Endothelial cell (in vitro differentiated cells): ENCODE data around the gene UBE3B. TPM values are rescaled to one million over a fixed set of nuclear protein-coding genes. Genes with fewer than 3 reads are reported as not detected.

ENCODE experiments used
- DNase-seq: peaks from one replicate; pipeline ENCODE4 v3.0.0; 2021; ENCODE audit warnings: low spot score
- H3K27ac Mint-ChIP-seq: one replicate; pipeline ENCODE4 v1.8.0; 2021; ENCODE audit warnings: mixed read lengths, inconsistent platforms; ENCODE audit not compliant: unreplicated experiment
- H3K27me3 Mint-ChIP-seq: one replicate; pipeline ENCODE4 v1.8.0; 2021; ENCODE audit warnings: mild to moderate bottlenecking, moderate library complexity, mixed read lengths, inconsistent platforms; ENCODE audit not compliant: unreplicated experiment
- H3K36me3 Mint-ChIP-seq: one replicate; pipeline ENCODE4 v1.8.0; 2021; ENCODE audit warnings: mild to moderate bottlenecking, low read depth, mixed read lengths, inconsistent platforms; ENCODE audit not compliant: unreplicated experiment
- H3K4me1 Mint-ChIP-seq: one replicate; pipeline ENCODE4 v1.8.0; 2021; ENCODE audit warnings: mild to moderate bottlenecking, mixed read lengths, inconsistent platforms; ENCODE audit not compliant: unreplicated experiment
- H3K4me3 Mint-ChIP-seq: one replicate; pipeline ENCODE4 v1.8.0; 2021; ENCODE audit warnings: mild to moderate bottlenecking, mixed read lengths, inconsistent platforms; ENCODE audit not compliant: unreplicated experiment
- H3K9me3 Mint-ChIP-seq: one replicate; pipeline ENCODE4 v1.8.0; 2021; ENCODE audit warnings: mixed read lengths, inconsistent platforms; ENCODE audit not compliant: unreplicated experiment
- total RNA-seq: library from RNA; stranded (reverse); fragmentation: NEBNext Ultra II Directional; extraction: Animal tissue kit (Norgen Biotek cat#: 25700); gene quantifications from one replicate; pipeline ENCODE4 v1.2.1, GENCODE V29; 2021; ENCODE audit not compliant: unreplicated experiment
- TF ChIP-seq, protein P1 (sequence below): fragments of 200-600 bp; sonication (generic); IDR thresholded peaks from one replicate; pipeline ENCODE4 v1.5.0; 2021; ENCODE audit warnings: antibody characterized with exemption; ENCODE audit not compliant: unreplicated experiment

UBE3B gene
- total RNA-seq, 1 donor from 2014 or later, result 44.3 TPM

DNA sequence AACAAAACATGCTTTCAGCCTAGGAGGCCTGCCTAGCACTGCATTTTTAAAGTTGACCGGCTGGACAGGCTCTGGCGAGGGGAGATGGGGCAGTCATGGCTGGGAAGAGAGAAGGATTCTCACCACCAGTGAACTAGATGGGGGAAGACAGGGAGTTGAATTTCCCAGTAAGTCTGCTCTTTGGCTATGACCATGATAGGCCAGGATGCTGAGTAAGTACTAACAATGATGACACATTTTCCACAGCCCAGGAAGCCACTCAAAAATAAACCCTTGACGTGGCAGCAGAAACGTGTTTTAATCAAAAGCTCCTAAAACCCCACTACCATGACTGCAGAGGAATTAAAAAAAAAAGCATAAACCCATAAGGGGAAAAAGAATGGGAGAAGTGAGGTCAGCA lies 19.3 kb upstream of the UBE3B start:
- no peak for DNase-seq
- peaks cover 62% of the 10 kb centered on the region for H3K4me1 Mint-ChIP-seq
- H3K36me3 Mint-ChIP-seq, result peaks cover 57% of the 10 kb centered on the region
- H3K9me3 Mint-ChIP-seq, result no peaks in the 10 kb centered on the region
- TF ChIP-seq, protein P1, sequence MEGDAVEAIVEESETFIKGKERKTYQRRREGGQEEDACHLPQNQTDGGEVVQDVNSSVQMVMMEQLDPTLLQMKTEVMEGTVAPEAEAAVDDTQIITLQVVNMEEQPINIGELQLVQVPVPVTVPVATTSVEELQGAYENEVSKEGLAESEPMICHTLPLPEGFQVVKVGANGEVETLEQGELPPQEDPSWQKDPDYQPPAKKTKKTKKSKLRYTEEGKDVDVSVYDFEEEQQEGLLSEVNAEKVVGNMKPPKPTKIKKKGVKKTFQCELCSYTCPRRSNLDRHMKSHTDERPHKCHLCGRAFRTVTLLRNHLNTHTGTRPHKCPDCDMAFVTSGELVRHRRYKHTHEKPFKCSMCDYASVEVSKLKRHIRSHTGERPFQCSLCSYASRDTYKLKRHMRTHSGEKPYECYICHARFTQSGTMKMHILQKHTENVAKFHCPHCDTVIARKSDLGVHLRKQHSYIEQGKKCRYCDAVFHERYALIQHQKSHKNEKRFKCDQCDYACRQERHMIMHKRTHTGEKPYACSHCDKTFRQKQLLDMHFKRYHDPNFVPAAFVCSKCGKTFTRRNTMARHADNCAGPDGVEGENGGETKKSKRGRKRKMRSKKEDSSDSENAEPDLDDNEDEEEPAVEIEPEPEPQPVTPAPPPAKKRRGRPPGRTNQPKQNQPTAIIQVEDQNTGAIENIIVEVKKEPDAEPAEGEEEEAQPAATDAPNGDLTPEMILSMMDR, result no peak
- H3K27me3 Mint-ChIP-seq, result peaks cover 3% of the 10 kb centered on the region
- peak overlapping the region; percentile 69 for H3K4me3 Mint-ChIP-seq
- peak overlapping the region; percentile 97 for H3K27ac Mint-ChIP-seq

DNA sequence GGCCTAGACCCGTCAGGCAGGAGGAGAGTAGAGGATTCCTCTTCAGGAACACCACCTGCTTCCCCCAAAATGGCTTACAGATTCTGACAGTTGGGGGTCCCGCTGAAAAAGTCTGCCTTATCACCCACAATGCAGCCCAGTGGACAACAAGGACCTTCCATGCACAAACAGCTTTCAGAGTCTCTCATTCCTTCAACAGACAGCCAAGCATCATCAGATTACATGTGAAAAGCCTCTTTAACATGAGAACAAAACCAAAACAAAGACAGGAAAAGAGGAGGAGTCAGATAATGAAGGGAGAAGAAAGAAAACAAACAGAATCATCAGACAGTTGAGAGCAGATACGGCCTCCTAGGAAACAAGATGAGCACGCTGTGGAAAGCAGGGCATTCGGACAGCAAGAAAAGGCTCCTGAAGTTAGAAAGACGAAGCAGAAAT lies 18.6 kb upstream of the UBE3B start:
- Mint-ChIP-seq H3K4me3 (peak overlapping the region; percentile 32), H3K27me3 (peaks cover 3% of the 10 kb centered on the region), H3K9me3 (no peaks in the 10 kb centered on the region), H3K4me1 (peaks cover 67% of the 10 kb centered on the region), H3K27ac (peak overlapping the region; percentile 97), H3K36me3 (peaks cover 54% of the 10 kb centered on the region)
- TF ChIP-seq, protein P1, result no peak
- DNase-seq, result no peak

GRCh38 chr12:109459247-109459646 lies 18.2 kb upstream of the UBE3B start:
- Mint-ChIP-seq H3K36me3 (peaks cover 54% of the 10 kb centered on the region), H3K9me3 (no peaks in the 10 kb centered on the region), H3K27ac (peak overlapping the region; percentile 97), H3K4me3 (peak overlapping the region; percentile 32), H3K27me3 (peaks cover 3% of the 10 kb centered on the region), H3K4me1 (peaks cover 69% of the 10 kb centered on the region)
- DNase-seq, result no peak
- TF ChIP-seq, protein P1, result no peak

GRCh38 chr12:109460538-109460937 lies 16.9 kb upstream of the UBE3B start:
- Mint-ChIP-seq H3K9me3 (no peaks in the 10 kb centered on the region), H3K36me3 (peaks cover 63% of the 10 kb centered on the region), H3K27ac (peak overlapping the region; percentile 100), H3K27me3 (peaks cover 3% of the 10 kb centered on the region), H3K4me3 (no peak overlapping the region), H3K4me1 (peaks cover 81% of the 10 kb centered on the region)
- TF ChIP-seq, protein P1, result no peak
- DNase-seq, result no peak

GRCh38 chr12:109461049-109461845 lies 16.2 kb upstream of the UBE3B start:
- TF ChIP-seq, protein P1, result no peak
- Mint-ChIP-seq H3K4me1 (peaks cover 89% of the 10 kb centered on the region), H3K27ac (peak overlapping the region; percentile 100), H3K9me3 (no peaks in the 10 kb centered on the region), H3K36me3 (peaks cover 65% of the 10 kb centered on the region), H3K4me3 (peak overlapping the region; percentile 81), H3K27me3 (peaks cover 4% of the 10 kb centered on the region)
- no peak for DNase-seq
